Measurements from ENCODE around the gene DYNC2H1.

Gene DYNC2H1

GRCh38 chr11:103108933-103109817 lies at the start of gene DYNC2H1:
Gene DYNC2H1, plus strand, starts transcription at chr11:103109426. Its CDS starts 149 bp downstream, at chr11:103109575.
- Histone ChIP-seq H3K9me3 (ENCODE audit: control insufficient read depth in 2 of 2, low read length in 2 of 2) (no peaks in the 10 kb centered on the region), H3K36me3 (ENCODE audit: control insufficient read depth in 2 of 2, insufficient read depth in 2 of 2, low read length in 2 of 2) (no peaks in the 10 kb centered on the region), H3K4me1 (ENCODE audit: control insufficient read depth, insufficient read depth, low read length) (no peaks in the 10 kb centered on the region), H3K27me3 (ENCODE audit: control insufficient read depth in 1 of 2, insufficient read depth in 2 of 2, low read length in 2 of 2) (peaks cover 0 to 3% of the 10 kb centered on the region in 2 donors), H3K27ac (ENCODE audit: low read length) (peak within 1 kb of the TSS; percentile 59), H3K9ac (ENCODE audit: low read length in 2 of 2) (peak within 1 kb of the TSS; percentile 79 to 83), H3K4me3 (ENCODE audit: low read length in 2 of 2) (peak within 1 kb of the TSS; percentile 91 to 99)

GRCh38 chr11:103061656-103062055 lies 47.6 kb upstream of the DYNC2H1 start:
- Histone ChIP-seq H3K36me3 (ENCODE audit: control insufficient read depth in 2 of 2, insufficient read depth in 2 of 2, low read length in 2 of 2) (peaks cover 3 to 16% of the 10 kb centered on the region in 2 donors), H3K4me1 (ENCODE audit: control insufficient read depth, insufficient read depth, low read length) (no peaks in the 10 kb centered on the region), H3K4me3 (ENCODE audit: low read length in 2 of 2) (no peak overlapping the region), H3K9me3 (ENCODE audit: control insufficient read depth in 2 of 2, low read length in 2 of 2) (no peaks in the 10 kb centered on the region), H3K27me3 (ENCODE audit: control insufficient read depth in 1 of 2, insufficient read depth in 2 of 2, low read length in 2 of 2) (no peaks in the 10 kb centered on the region), H3K27ac (ENCODE audit: low read length) (no peak overlapping the region), H3K9ac (ENCODE audit: low read length in 2 of 2) (no peak overlapping the region)

DNA sequence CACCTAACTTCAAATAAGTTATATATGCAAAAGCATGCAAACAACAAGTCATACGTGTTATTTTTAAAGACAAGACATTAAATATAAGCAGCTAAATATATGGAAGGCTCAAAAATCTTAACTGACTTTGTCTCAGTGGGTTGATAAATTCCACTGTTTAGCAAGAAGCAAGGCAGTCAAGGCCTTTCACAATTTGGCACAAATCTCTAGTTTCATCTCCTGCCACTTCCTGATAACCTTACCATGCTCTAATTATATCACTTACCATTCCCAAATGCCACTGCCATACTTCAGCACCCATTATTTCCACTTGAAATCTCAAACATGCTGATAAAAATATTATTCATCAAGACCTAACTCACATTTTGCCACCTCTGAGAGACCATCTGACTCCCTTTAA lies 42.1 kb upstream of the DYNC2H1 start:
- no peaks in the 10 kb centered on the region for H3K9me3 ChIP-seq (ENCODE audit: control insufficient read depth in 2 of 2, low read length in 2 of 2)
- no peak overlapping the region for H3K27ac ChIP-seq (ENCODE audit: low read length)
- H3K4me1 ChIP-seq (ENCODE audit: control insufficient read depth, insufficient read depth, low read length) = no peaks in the 10 kb centered on the region
- no peaks in the 10 kb centered on the region for H3K27me3 ChIP-seq (ENCODE audit: control insufficient read depth in 1 of 2, insufficient read depth in 2 of 2, low read length in 2 of 2)
- peaks cover 2 to 9% of the 10 kb centered on the region in 2 donors for H3K36me3 ChIP-seq (ENCODE audit: control insufficient read depth in 2 of 2, insufficient read depth in 2 of 2, low read length in 2 of 2)
- no peak overlapping the region for H3K4me3 ChIP-seq (ENCODE audit: low read length in 2 of 2)
- no peak overlapping the region for H3K9ac ChIP-seq (ENCODE audit: low read length in 2 of 2)

- H3K36me3 ChIP-seq (ENCODE audit: control insufficient read depth in 2 of 2, insufficient read depth in 2 of 2, low read length in 2 of 2) = peaks cover 0 to 2% of the 10 kb centered on the region in 2 donors
- no peak overlapping the region for H3K4me3 ChIP-seq (ENCODE audit: low read length in 2 of 2)
- H3K27ac ChIP-seq (ENCODE audit: low read length) = no peak overlapping the region
- H3K27me3 ChIP-seq (ENCODE audit: control insufficient read depth in 1 of 2, insufficient read depth in 2 of 2, low read length in 2 of 2) = no peaks in the 10 kb centered on the region
- no peaks in the 10 kb centered on the region for H3K9me3 ChIP-seq (ENCODE audit: control insufficient read depth in 2 of 2, low read length in 2 of 2)
- no peaks in the 10 kb centered on the region for H3K4me1 ChIP-seq (ENCODE audit: control insufficient read depth, insufficient read depth, low read length)
- H3K9ac ChIP-seq (ENCODE audit: low read length in 2 of 2) = no peak overlapping the region
Measured at GRCh38 chr11:103069367-103069766, 39.9 kb upstream of the DYNC2H1 start.

DNA sequence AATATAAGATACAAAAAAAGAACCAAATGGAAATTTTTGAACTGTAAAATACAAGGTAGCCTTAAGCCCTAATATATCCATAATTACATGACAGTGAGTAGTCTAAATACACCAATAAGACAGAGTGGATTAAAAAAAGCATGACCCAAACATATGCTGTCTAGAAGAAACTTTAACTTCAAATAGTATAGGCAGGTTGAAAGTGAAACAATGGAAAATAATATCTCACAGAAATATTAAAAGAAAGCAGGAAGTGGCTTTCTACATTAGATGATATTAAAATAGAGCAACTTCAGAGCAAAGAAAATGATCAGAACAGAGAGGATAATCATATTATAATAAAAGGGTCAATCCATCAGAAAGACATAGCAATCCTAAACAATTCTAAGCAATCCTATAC lies 39.1 kb upstream of the DYNC2H1 start:
- no peak overlapping the region for H3K4me3 ChIP-seq (ENCODE audit: low read length in 2 of 2)
- H3K9me3 ChIP-seq (ENCODE audit: control insufficient read depth in 2 of 2, low read length in 2 of 2) = no peaks in the 10 kb centered on the region
- H3K36me3 ChIP-seq (ENCODE audit: control insufficient read depth in 2 of 2, insufficient read depth in 2 of 2, low read length in 2 of 2) = peaks cover 0 to 2% of the 10 kb centered on the region in 2 donors
- H3K27me3 ChIP-seq (ENCODE audit: control insufficient read depth in 1 of 2, insufficient read depth in 2 of 2, low read length in 2 of 2) = no peaks in the 10 kb centered on the region
- H3K27ac ChIP-seq (ENCODE audit: low read length) = no peak overlapping the region
- H3K4me1 ChIP-seq (ENCODE audit: control insufficient read depth, insufficient read depth, low read length) = no peaks in the 10 kb centered on the region
- H3K9ac ChIP-seq (ENCODE audit: low read length in 2 of 2) = no peak overlapping the region

- no peaks in the 10 kb centered on the region for H3K27me3 ChIP-seq (ENCODE audit: control insufficient read depth in 1 of 2, insufficient read depth in 2 of 2, low read length in 2 of 2)
- H3K4me1 ChIP-seq (ENCODE audit: control insufficient read depth, insufficient read depth, low read length) = no peaks in the 10 kb centered on the region
- H3K4me3 ChIP-seq (ENCODE audit: low read length in 2 of 2) = no peak overlapping the region
- peaks cover 0 to 2% of the 10 kb centered on the region in 2 donors for H3K36me3 ChIP-seq (ENCODE audit: control insufficient read depth in 2 of 2, insufficient read depth in 2 of 2, low read length in 2 of 2)
- H3K9me3 ChIP-seq (ENCODE audit: control insufficient read depth in 2 of 2, low read length in 2 of 2) = no peaks in the 10 kb centered on the region
- no peak overlapping the region for H3K9ac ChIP-seq (ENCODE audit: low read length in 2 of 2)
- no peak overlapping the region for H3K27ac ChIP-seq (ENCODE audit: low read length)
Measured at GRCh38 chr11:103071008-103071407, 38.2 kb upstream of the DYNC2H1 start.

GRCh38 chr11:103076361-103076760 lies 32.9 kb upstream of the DYNC2H1 start:
- Histone ChIP-seq H3K27me3 (ENCODE audit: control insufficient read depth in 1 of 2, insufficient read depth in 2 of 2, low read length in 2 of 2) (no peaks in the 10 kb centered on the region), H3K27ac (ENCODE audit: low read length) (no peak overlapping the region), H3K36me3 (ENCODE audit: control insufficient read depth in 2 of 2, insufficient read depth in 2 of 2, low read length in 2 of 2) (peaks cover 14 to 21% of the 10 kb centered on the region in 2 donors), H3K9me3 (ENCODE audit: control insufficient read depth in 2 of 2, low read length in 2 of 2) (no peaks in the 10 kb centered on the region), H3K4me1 (ENCODE audit: control insufficient read depth, insufficient read depth, low read length) (no peaks in the 10 kb centered on the region), H3K4me3 (ENCODE audit: low read length in 2 of 2) (no peak overlapping the region), H3K9ac (ENCODE audit: low read length in 2 of 2) (no peak overlapping the region)

GRCh38 chr11:103077554-103077953 lies 31.7 kb upstream of the DYNC2H1 start:
- Histone ChIP-seq H3K4me1 (ENCODE audit: control insufficient read depth, insufficient read depth, low read length) (no peaks in the 10 kb centered on the region), H3K27me3 (ENCODE audit: control insufficient read depth in 1 of 2, insufficient read depth in 2 of 2, low read length in 2 of 2) (no peaks in the 10 kb centered on the region), H3K9me3 (ENCODE audit: control insufficient read depth in 2 of 2, low read length in 2 of 2) (no peaks in the 10 kb centered on the region), H3K4me3 (ENCODE audit: low read length in 2 of 2) (no peak overlapping the region), H3K27ac (ENCODE audit: low read length) (no peak overlapping the region), H3K36me3 (ENCODE audit: control insufficient read depth in 2 of 2, insufficient read depth in 2 of 2, low read length in 2 of 2) (peaks cover 14 to 21% of the 10 kb centered on the region in 2 donors), H3K9ac (ENCODE audit: low read length in 2 of 2) (no peak overlapping the region)

GRCh38 chr11:103078710-103079109 lies 30.5 kb upstream of the DYNC2H1 start:
- H3K36me3 ChIP-seq (ENCODE audit: control insufficient read depth in 2 of 2, insufficient read depth in 2 of 2, low read length in 2 of 2) = peaks cover 14 to 23% of the 10 kb centered on the region in 2 donors
- H3K4me3 ChIP-seq (ENCODE audit: low read length in 2 of 2) = no peak overlapping the region
- no peaks in the 10 kb centered on the region for H3K9me3 ChIP-seq (ENCODE audit: control insufficient read depth in 2 of 2, low read length in 2 of 2)
- H3K27me3 ChIP-seq (ENCODE audit: control insufficient read depth in 1 of 2, insufficient read depth in 2 of 2, low read length in 2 of 2) = no peaks in the 10 kb centered on the region
- H3K27ac ChIP-seq (ENCODE audit: low read length) = no peak overlapping the region
- no peaks in the 10 kb centered on the region for H3K4me1 ChIP-seq (ENCODE audit: control insufficient read depth, insufficient read depth, low read length)
- no peak overlapping the region for H3K9ac ChIP-seq (ENCODE audit: low read length in 2 of 2)

- Histone ChIP-seq H3K27ac (ENCODE audit: low read length) (no peak overlapping the region), H3K9me3 (ENCODE audit: control insufficient read depth in 2 of 2, low read length in 2 of 2) (no peaks in the 10 kb centered on the region), H3K4me1 (ENCODE audit: control insufficient read depth, insufficient read depth, low read length) (no peaks in the 10 kb centered on the region), H3K36me3 (ENCODE audit: control insufficient read depth in 2 of 2, insufficient read depth in 2 of 2, low read length in 2 of 2) (peaks cover 14 to 23% of the 10 kb centered on the region in 2 donors), H3K27me3 (ENCODE audit: control insufficient read depth in 1 of 2, insufficient read depth in 2 of 2, low read length in 2 of 2) (no peaks in the 10 kb centered on the region), H3K9ac (ENCODE audit: low read length in 2 of 2) (no peak overlapping the region), H3K4me3 (ENCODE audit: low read length in 2 of 2) (no peak overlapping the region)
Measured at GRCh38 chr11:103079833-103080232, 29.4 kb upstream of the DYNC2H1 start.

GRCh38 chr11:103085758-103086365 lies 23.4 kb upstream of the DYNC2H1 start:
- Histone ChIP-seq H3K4me3 (ENCODE audit: low read length in 2 of 2) (no peak overlapping the region), H3K9ac (ENCODE audit: low read length in 2 of 2) (no peak overlapping the region), H3K27me3 (ENCODE audit: control insufficient read depth in 1 of 2, insufficient read depth in 2 of 2, low read length in 2 of 2) (no peaks in the 10 kb centered on the region), H3K4me1 (ENCODE audit: control insufficient read depth, insufficient read depth, low read length) (no peaks in the 10 kb centered on the region), H3K9me3 (ENCODE audit: control insufficient read depth in 2 of 2, low read length in 2 of 2) (no peaks in the 10 kb centered on the region), H3K36me3 (ENCODE audit: control insufficient read depth in 2 of 2, insufficient read depth in 2 of 2, low read length in 2 of 2) (peaks cover 0 to 2% of the 10 kb centered on the region in 2 donors), H3K27ac (ENCODE audit: low read length) (no peak overlapping the region)

All from stomach smooth muscle (tissue), 2 donors.